Ovary (tissue), 9 donors: ENCODE measurements around the gene ENSA. TPM values are rescaled to one million over a fixed set of nuclear protein-coding genes. Genes with fewer than 3 reads are reported as not detected.
A peak's percentile ranks its signal among the peaks of the same experiment; 100 is the strongest.

Experiments used
- DNase-seq, 5 donors: peaks; one replicate each; pipeline ENCODE4 v3.0.0-alpha.2; 2019 to 2020
- H3K27ac ChIP-seq, 2 donors: fragments of 200-600 bp; one replicate each; pipeline versions ENCODE4 v1.5.1 to v1.8.0; 2019 to 2022
- H3K27me3 ChIP-seq: fragments of 200-600 bp; one replicate; pipeline ENCODE4 v1.8.0; 2022
- H3K36me3 ChIP-seq: fragments of 200-600 bp; sonication (generic); one replicate; pipeline ENCODE4 v1.5.1; 2019
- H3K4me1 ChIP-seq: one replicate; pipeline ENCODE4 v1.8.1; 2013; ENCODE audit warnings: mild to moderate bottlenecking, moderate library complexity; ENCODE audit not compliant: insufficient read depth
- H3K4me3 ChIP-seq: fragments of 200-600 bp; sonication (generic); one replicate; pipeline ENCODE4 v1.5.1; 2017
- H3K9me3 ChIP-seq, 2 donors: fragments of 200-600 bp in 1 of 2; sonication (generic) in 1 of 2; one replicate each; pipeline versions ENCODE4 v1.5.1 to v1.8.1; 2013 to 2019; ENCODE audit warnings: mild to moderate bottlenecking in 1 of 2, moderate library complexity in 1 of 2
- EP300 ChIP-seq: sonication (generic); formaldehyde crosslinking; IDR thresholded peaks from one replicate; pipeline ENCODE4 v1.6.1; 2017; ENCODE audit warnings: antibody characterized with exemption
- POLR2A ChIP-seq: fragments of 450-650 bp; IDR thresholded peaks from one replicate; pipeline ENCODE4 v1.6.1; 2017; ENCODE audit warnings: antibody characterized with exemption, mild to moderate bottlenecking, moderate library complexity
- WGBS, 3 donors: extraction: QIAGEN DNeasy Blood & Tissue Kit in 1 of 3; methylation state at CpG; one replicate each; pipeline versions ENCODE4 v1.1.5 to v1.1.7; 2013 to 2017; 5-methylcytosine and 5-hydroxymethylcytosine counted together
- intact Hi-C, 4 donors: fragments of 100-400 bp; cut with DNase I; formaldehyde crosslinking; loops; one replicate each; pipeline versions ENCODE4 v1.11.0 to v1.15.1; 2022 to 2023
- polyA plus RNA-seq, 2 donors: library from polyadenylated mRNA; stranded (reverse); fragments of 200-250 nt in 1 of 2; fragments of 350-450 nt in 1 of 2; fragmentation: Illumina TruSeq in 1 of 2; extraction: RNeasy Lipid Tissue Mini Kit (QIAGEN cat#74804) in 1 of 2; gene quantifications; one replicate each; pipeline ENCODE4 v1.2.3, GENCODE V29; 2013 to 2014
- total RNA-seq, 7 donors: library from RNA; depleted of rRNA in 2 of 7; stranded (reverse); fragments of >200 nt in 2 of 7; fragmentation: NEBNext Ultra II Directional in 3 of 7; extraction: Animal tissue kit (Norgen Biotek cat#: 25700) in 3 of 7; gene quantifications; one replicate each; pipeline versions ENCODE4 v1.1.0 to v1.2.4, GENCODE V29; 2016 to 2023
- TF ChIP-seq, protein P1 (sequence below), 3 donors: fragments of 450-650 bp in 2 of 3; fragments of 200-600 bp in 1 of 3; IDR thresholded peaks; one replicate each; pipeline versions ENCODE4 v1.5.1 to v1.8.0; 2016 to 2022; ENCODE audit warnings: antibody characterized with exemption in 3 of 3, mild to moderate bottlenecking in 1 of 3
- donor health status: DM: no; HTN: no; CAD: no; lungs with moderate emphysema.
- donor health status: DM: no; HTN: no; CAD: no.
- donor health status: Bipolar disorder and iron deficiency.
- donor health status: DM: yes; HTN: yes; CAD: no.
- donor health status: DM: no; HTN: no; CAD: no.
- donor health status: DM: yes; HTN: yes; CAD: no.

ENSA gene
- total and polyA plus RNA-seq, 9 donors, result 111 to 196 (median 152) TPM

DNA sequence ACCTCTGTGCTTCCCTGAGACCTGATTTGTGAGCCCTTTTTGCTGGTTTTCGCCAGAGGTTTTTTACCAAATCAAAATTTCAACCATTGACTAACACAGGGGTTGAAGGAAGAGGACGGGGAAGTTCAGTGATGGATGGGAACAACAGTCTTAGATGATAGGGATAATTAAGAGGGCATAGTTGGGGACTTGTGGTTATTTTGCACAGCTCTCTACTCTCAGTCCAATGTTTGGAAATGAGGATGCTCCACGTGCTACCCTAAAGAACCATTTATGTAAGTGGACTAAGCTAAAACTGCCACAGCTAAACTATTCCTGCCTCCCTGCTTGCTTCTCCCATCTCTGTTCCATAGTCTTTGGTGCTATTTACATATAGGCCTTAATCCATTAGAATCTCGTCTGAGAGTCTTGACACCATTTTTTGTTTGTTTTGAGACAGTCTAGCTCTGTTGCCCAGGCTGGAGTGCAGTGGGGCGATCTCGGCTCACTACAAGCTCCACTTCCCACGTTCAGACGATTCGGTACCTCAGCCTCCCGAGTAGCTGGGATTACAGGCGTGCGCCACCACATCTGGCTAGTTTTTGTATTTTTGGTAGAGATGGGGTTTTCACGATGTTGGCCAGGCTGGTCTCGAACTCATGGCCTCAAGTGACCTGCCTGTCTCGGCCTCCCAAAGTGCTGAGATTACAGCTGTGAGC lies 49.3 kb downstream of the ENSA start:
- intact Hi-C loops, result loop anchor here in 2 of 4 donors (1.0 to 2.0 kb wide), 2 partner anchors 17 to 49 kb away; partner anchors contain the start of gene ENSA (in 1 of the 2)
- Histone ChIP-seq H3K4me1 (peaks cover 4% of the 10 kb centered on the region), H3K27ac (peak overlapping the region; percentile 75 to 97), H3K27me3 (no peaks in the 10 kb centered on the region), H3K9me3 (no peaks in the 10 kb centered on the region), H3K4me3 (peak overlapping the region; percentile 47), H3K36me3 (no peaks in the 10 kb centered on the region)
- TF ChIP-seq, protein P1, sequence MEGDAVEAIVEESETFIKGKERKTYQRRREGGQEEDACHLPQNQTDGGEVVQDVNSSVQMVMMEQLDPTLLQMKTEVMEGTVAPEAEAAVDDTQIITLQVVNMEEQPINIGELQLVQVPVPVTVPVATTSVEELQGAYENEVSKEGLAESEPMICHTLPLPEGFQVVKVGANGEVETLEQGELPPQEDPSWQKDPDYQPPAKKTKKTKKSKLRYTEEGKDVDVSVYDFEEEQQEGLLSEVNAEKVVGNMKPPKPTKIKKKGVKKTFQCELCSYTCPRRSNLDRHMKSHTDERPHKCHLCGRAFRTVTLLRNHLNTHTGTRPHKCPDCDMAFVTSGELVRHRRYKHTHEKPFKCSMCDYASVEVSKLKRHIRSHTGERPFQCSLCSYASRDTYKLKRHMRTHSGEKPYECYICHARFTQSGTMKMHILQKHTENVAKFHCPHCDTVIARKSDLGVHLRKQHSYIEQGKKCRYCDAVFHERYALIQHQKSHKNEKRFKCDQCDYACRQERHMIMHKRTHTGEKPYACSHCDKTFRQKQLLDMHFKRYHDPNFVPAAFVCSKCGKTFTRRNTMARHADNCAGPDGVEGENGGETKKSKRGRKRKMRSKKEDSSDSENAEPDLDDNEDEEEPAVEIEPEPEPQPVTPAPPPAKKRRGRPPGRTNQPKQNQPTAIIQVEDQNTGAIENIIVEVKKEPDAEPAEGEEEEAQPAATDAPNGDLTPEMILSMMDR (IDR thresholded peaks at IDR 0.05), result no peak
- TF ChIP-seq POLR2A (no peak), EP300 (no peak)
- DNase-seq, result peak in 3 of 5 donors; percentile 30 to 46 (median 37)
- 64 to 70% (median 70%) methylated on average over 15 of the region's 15 CpGs for WGBS, 3 donors

GRCh38 chr1:150579110-150579944 lies 50.1 kb downstream of the ENSA start, which contains the start of gene MCL1:
Gene MCL1 (minus strand): TSS chr1:150579610. CDS start chr1:150579530, 80 bp downstream.
- no peaks in the 10 kb centered on the region for H3K36me3 ChIP-seq
- peak; percentile 90 to 96 (median 94) for DNase-seq
- H3K4me3 ChIP-seq, result peak within 1 kb of the TSS; percentile 93
- H3K4me1 ChIP-seq, result peaks cover 9% of the 10 kb centered on the region
- H3K27me3 ChIP-seq, result no peaks in the 10 kb centered on the region
- WGBS, 3 donors, result 1% methylated on average over 63 to 94 of the region's 94 CpGs
- peak within 1 kb of the TSS; percentile 96 to 97 for H3K27ac ChIP-seq
- TF ChIP-seq, protein P1 (IDR thresholded peaks at IDR 0.05), result peak in 2 of 3 donors; percentile 20 to 40
- peak; percentile 79 for TF ChIP-seq EP300
- peak; percentile 91 for TF ChIP-seq POLR2A
- H3K9me3 ChIP-seq, result no peaks in the 10 kb centered on the region
- intact Hi-C loops, result loop anchor here in 2 of 4 donors (1.0 to 2.0 kb wide), 2 partner anchors 17 to 50 kb away; partner anchors contain the start of gene ENSA (in 1 of the 2)

DNA sequence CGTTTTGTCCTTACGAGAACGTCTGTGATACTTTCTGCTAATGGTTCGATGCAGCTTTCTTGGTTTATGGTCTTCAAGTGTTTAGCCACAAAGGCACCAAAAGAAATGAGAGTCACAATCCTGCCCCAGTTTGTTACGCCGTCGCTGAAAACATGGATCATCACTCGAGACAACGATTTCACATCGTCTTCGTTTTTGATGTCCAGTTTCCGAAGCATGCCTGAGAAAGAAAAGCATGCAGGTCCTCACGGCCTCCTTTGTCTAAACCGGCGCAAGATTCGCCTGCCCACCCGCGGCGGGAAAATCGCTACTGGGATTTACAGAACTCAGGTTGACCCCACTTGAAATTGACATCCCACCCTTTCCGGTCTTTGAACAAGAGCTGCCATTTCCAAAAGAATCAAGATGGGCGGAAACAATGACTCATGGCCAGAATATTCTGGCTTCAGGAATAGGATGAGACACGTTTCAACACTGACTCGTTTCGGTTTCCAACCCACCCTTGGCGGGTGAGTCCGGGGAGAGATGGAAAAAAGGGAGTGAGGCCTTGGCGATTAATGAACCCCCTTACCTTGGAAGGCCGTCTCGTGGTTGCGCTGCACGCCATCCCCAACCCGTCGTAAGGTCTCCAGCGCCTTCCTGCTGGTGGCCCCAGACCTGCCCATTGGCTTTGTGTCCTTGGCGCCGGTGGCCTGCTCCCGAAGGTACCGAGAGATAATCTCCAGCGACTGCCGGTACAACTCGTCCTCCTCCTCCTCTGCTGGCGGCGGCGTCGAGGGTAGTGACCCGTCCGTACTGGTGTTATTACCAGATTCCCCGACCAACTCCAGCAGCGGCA lies 50.9 kb downstream of the ENSA start:
- DNase-seq, result peak in 4 of 5 donors; percentile 49 to 68 (median 64)
- intact Hi-C loops, result loop anchor here in 2 of 4 donors (1.0 to 2.0 kb wide), 2 partner anchors 16 to 51 kb away; partner anchors contain the start of gene ENSA (in 1 of the 2)
- peak overlapping the region; percentile 93 for H3K4me3 ChIP-seq
- H3K9me3 ChIP-seq, result no peaks in the 10 kb centered on the region
- no peaks in the 10 kb centered on the region for H3K27me3 ChIP-seq
- H3K27ac ChIP-seq, result peak overlapping the region; percentile 96 to 97
- H3K36me3 ChIP-seq, result no peaks in the 10 kb centered on the region
- WGBS, 3 donors, result 0% methylated on average over 50 of the region's 50 CpGs
- TF ChIP-seq EP300, result no peak
- TF ChIP-seq, protein P1 (IDR thresholded peaks at IDR 0.05), result no peak
- TF ChIP-seq POLR2A, result no peak
- H3K4me1 ChIP-seq, result peaks cover 9% of the 10 kb centered on the region
